ENCODE data around the gene KCNG2. TPM values are rescaled to one million over a fixed set of nuclear protein-coding genes. Genes with fewer than 3 reads are reported as not detected.

The KCNG2 gene
- total and polyA plus RNA-seq, 4 donors = 0.03 to 0.23 (median 0.08) TPM; not detected in 1

- no peak for DNase-seq (ENCODE audit: low spot score)
- peak overlapping the region in 1 of 2 donors; percentile 34 for H3K9ac ChIP-seq (ENCODE audit: low read depth in 1 of 2, low read length in 2 of 2)
- TF ChIP-seq JUND (IDR thresholded peaks at IDR 0.05) = no peak
- TF ChIP-seq EGR1 (IDR thresholded peaks at IDR 0.05; ENCODE audit: low read depth in 2 of 2) = no peak
- TF ChIP-seq REST (IDR thresholded peaks at IDR 0.05) = no peak
- TF ChIP-seq ZBTB33 (IDR thresholded peaks at IDR 0.05) = no peak
- TF ChIP-seq FOXA1 (IDR thresholded peaks at IDR 0.05) = no peak
- no peak for TF ChIP-seq NR2F2 (IDR thresholded peaks at IDR 0.05)
- no peak for TF ChIP-seq CTCF (IDR thresholded peaks at IDR 0.05; ENCODE audit: low read depth, low read length, missing input control)
- peaks cover 0 to 2% (median 0%) of the 10 kb centered on the region in 4 donors for H3K9me3 ChIP-seq (ENCODE audit: control insufficient read depth in 4 of 4, low read length in 3 of 4)
- H3K4me3 ChIP-seq (ENCODE audit: low read depth in 1 of 3, low read length in 3 of 3) = peak overlapping the region in 1 of 3 donors; percentile 24
- H3K36me3 ChIP-seq (ENCODE audit: control insufficient read depth in 4 of 4, insufficient read depth in 3 of 4, low read depth in 1 of 4, low read length in 3 of 4) = peaks cover 3 to 6% (median 4%) of the 10 kb centered on the region in 4 donors
- H3K27ac ChIP-seq (ENCODE audit: low read depth in 1 of 2, low read length in 2 of 2) = peak overlapping the region; percentile 65 to 86
- peaks cover 22 to 65% (median 58%) of the 10 kb centered on the region in 4 donors for H3K4me1 ChIP-seq (ENCODE audit: control insufficient read depth in 4 of 4, insufficient read depth in 4 of 4, low read length in 3 of 4)
- H3K27me3 ChIP-seq (ENCODE audit: control insufficient read depth in 4 of 4, insufficient read depth in 4 of 4, low read length in 3 of 4) = no peaks in the 10 kb centered on the region
- 50% methylated on average over 5 of the region's 5 CpGs for WGBS
These were observed 137.4 kb downstream of the KCNG2 start for GRCh38 chr18:79935098-79935480.

- Histone ChIP-seq H3K27ac (ENCODE audit: low read depth in 1 of 2, low read length in 2 of 2) (peak overlapping the region; percentile 65 to 86), H3K27me3 (ENCODE audit: control insufficient read depth in 4 of 4, insufficient read depth in 4 of 4, low read length in 3 of 4) (no peaks in the 10 kb centered on the region), H3K9ac (ENCODE audit: low read depth in 1 of 2, low read length in 2 of 2) (no peak overlapping the region), H3K36me3 (ENCODE audit: control insufficient read depth in 4 of 4, insufficient read depth in 3 of 4, low read depth in 1 of 4, low read length in 3 of 4) (peaks cover 3 to 5% (median 3%) of the 10 kb centered on the region in 4 donors), H3K9me3 (ENCODE audit: control insufficient read depth in 4 of 4, low read length in 3 of 4) (no peaks in the 10 kb centered on the region), H3K4me3 (ENCODE audit: low read depth in 1 of 3, low read length in 3 of 3) (no peak overlapping the region), H3K4me1 (ENCODE audit: control insufficient read depth in 4 of 4, insufficient read depth in 4 of 4, low read length in 3 of 4) (peaks cover 22 to 68% (median 60%) of the 10 kb centered on the region in 4 donors)
- DNase-seq (ENCODE audit: low spot score) = no peak
- 95% methylated on average over 3 of the region's 3 CpGs for WGBS
- TF ChIP-seq FOXA2 (IDR thresholded peaks at IDR 0.05) (no peak), JUND (IDR thresholded peaks at IDR 0.05) (no peak), SP1 (IDR thresholded peaks at IDR 0.05) (no peak), REST (IDR thresholded peaks at IDR 0.05) (no peak), GABPA (IDR thresholded peaks at IDR 0.05 in 1 of 2, conservative IDR thresholded peaks at IDR 0.05 in 1 of 2) (no peak), TAF1 (conservative IDR thresholded peaks at IDR 0.05) (no peak), ZBTB33 (IDR thresholded peaks at IDR 0.05) (no peak), EGR1 (IDR thresholded peaks at IDR 0.05; ENCODE audit: low read depth in 2 of 2) (no peak), FOXA1 (IDR thresholded peaks at IDR 0.05) (no peak), CTCF (IDR thresholded peaks at IDR 0.05; ENCODE audit: low read depth, low read length, missing input control) (no peak)
- TF ChIP-seq, protein P1, sequence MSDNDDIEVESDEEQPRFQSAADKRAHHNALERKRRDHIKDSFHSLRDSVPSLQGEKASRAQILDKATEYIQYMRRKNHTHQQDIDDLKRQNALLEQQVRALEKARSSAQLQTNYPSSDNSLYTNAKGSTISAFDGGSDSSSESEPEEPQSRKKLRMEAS (IDR thresholded peaks at IDR 0.05) = no peak
These were observed 137.8 kb downstream of the KCNG2 start for GRCh38 chr18:79935499-79935898.

Data from liver (tissue), 9 donors.